Colonic mucosa (tissue), 4 donors: Measurements from ENCODE around the gene NOSIP. TPM values are rescaled to one million over a fixed set of nuclear protein-coding genes. Genes with fewer than 3 reads are reported as not detected.
A peak's percentile ranks its signal among the peaks of the same experiment; 100 is the strongest.

ENCODE experiments used
- DNase-seq: peaks from one replicate; pipeline ENCODE4 v3.0.0-alpha.2; 2020
- H3K27ac ChIP-seq: fragments of 200-600 bp; one replicate; pipeline ENCODE4 v1.8.0; 2021
- H3K27me3 ChIP-seq: fragments of 200-600 bp; one replicate; pipeline ENCODE4 v1.8.0; 2021
- H3K36me3 ChIP-seq: fragments of 200-600 bp; one replicate; pipeline ENCODE4 v1.8.0; 2021
- H3K4me1 ChIP-seq: fragments of 200-600 bp; one replicate; pipeline ENCODE4 v1.8.0; 2021; ENCODE audit warnings: mild to moderate bottlenecking
- H3K4me3 ChIP-seq: fragments of 200-600 bp; one replicate; pipeline ENCODE4 v1.8.0; 2021
- H3K9ac ChIP-seq, 2 donors: one replicate each; pipeline ENCODE4 v1.7.0; 2013; ENCODE audit warnings: control low read depth in 2 of 2, low read depth in 2 of 2, low read length in 2 of 2
- H3K9me3 ChIP-seq: fragments of 200-600 bp; one replicate; pipeline ENCODE4 v1.8.0; 2021
- intact Hi-C: fragments of 100-400 bp; cut with DNase I; formaldehyde crosslinking; loops from one replicate; pipeline ENCODE4 v1.14.1; 2022
- total RNA-seq, 2 donors: library from RNA; stranded (reverse); fragmentation: NEBNext Ultra II Directional in 1 of 2; extraction: Animal tissue kit (Norgen Biotek cat#: 25700) in 1 of 2; gene quantifications; one replicate each; pipeline ENCODE4 v1.2.1, GENCODE V29; 2021
- TF ChIP-seq, protein P1 (sequence below): fragments of 200-600 bp; IDR thresholded peaks from one replicate; pipeline ENCODE4 v1.8.0; 2022; ENCODE audit warnings: antibody characterized with exemption, mild to moderate bottlenecking
- donor health status: healthy.
- donor health status: DM: no; HTN: no; CAD: no.
- donor health status: DM: no; HTN: no; CAD: no.

NOSIP gene
- total RNA-seq, 2 donors from 2014 or later: 63.2 to 91.2 TPM

DNA sequence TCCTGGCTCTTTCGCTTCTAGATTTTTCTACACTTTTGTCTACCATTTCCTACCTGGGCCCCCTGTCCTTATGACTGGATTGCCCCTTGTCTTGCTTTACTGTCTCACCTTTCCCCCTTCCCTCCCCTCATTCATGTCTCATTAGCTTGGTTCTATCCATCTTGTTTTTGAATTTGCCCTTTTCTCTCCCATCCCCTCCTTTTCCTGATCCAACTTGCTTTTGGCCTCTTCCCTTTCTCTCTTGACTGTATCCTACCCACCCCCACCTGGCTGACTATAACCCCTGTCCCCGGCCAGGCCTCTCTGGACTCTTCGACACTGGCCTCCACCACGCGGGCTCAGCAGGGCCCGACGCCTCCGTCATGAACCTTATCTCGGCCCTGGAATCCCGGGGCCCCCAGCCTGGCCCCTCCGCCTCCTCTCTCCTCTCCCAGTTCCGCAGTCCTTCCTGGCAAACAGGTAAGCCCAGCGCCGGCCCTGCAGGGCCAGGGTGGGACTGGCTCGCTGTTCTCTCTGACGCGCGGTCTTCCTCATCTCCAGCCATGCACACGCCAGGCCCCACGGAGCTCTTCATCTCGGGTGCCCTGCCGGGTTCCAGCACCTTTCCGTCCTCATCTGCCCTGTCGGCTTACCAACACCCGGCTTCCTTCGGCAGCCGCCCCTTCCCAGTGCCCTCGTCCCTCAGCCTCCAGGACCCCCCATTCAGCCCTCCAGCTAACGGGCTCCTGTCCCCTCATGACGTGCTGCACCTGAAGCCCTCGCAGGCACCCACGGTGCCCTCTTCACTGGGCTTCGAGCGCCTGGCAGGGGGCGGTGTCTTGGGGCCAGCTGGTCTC, 14.0 kb upstream of the NOSIP start:
- intact Hi-C loops: loop anchor here (5.0 kb wide), 1 partner anchor 43 kb away; no protein-coding TSS in a partner anchor
- TF ChIP-seq, protein P1, sequence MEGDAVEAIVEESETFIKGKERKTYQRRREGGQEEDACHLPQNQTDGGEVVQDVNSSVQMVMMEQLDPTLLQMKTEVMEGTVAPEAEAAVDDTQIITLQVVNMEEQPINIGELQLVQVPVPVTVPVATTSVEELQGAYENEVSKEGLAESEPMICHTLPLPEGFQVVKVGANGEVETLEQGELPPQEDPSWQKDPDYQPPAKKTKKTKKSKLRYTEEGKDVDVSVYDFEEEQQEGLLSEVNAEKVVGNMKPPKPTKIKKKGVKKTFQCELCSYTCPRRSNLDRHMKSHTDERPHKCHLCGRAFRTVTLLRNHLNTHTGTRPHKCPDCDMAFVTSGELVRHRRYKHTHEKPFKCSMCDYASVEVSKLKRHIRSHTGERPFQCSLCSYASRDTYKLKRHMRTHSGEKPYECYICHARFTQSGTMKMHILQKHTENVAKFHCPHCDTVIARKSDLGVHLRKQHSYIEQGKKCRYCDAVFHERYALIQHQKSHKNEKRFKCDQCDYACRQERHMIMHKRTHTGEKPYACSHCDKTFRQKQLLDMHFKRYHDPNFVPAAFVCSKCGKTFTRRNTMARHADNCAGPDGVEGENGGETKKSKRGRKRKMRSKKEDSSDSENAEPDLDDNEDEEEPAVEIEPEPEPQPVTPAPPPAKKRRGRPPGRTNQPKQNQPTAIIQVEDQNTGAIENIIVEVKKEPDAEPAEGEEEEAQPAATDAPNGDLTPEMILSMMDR: no peak
- Histone ChIP-seq H3K27me3 (no peaks in the 10 kb centered on the region), H3K9me3 (no peaks in the 10 kb centered on the region), H3K4me1 (no peaks in the 10 kb centered on the region), H3K9ac (peak overlapping the region in 1 of 2 donors; percentile 43), H3K36me3 (peaks cover 7% of the 10 kb centered on the region), H3K4me3 (no peak overlapping the region), H3K27ac (no peak overlapping the region)
- peak; percentile 22 for DNase-seq

DNA sequence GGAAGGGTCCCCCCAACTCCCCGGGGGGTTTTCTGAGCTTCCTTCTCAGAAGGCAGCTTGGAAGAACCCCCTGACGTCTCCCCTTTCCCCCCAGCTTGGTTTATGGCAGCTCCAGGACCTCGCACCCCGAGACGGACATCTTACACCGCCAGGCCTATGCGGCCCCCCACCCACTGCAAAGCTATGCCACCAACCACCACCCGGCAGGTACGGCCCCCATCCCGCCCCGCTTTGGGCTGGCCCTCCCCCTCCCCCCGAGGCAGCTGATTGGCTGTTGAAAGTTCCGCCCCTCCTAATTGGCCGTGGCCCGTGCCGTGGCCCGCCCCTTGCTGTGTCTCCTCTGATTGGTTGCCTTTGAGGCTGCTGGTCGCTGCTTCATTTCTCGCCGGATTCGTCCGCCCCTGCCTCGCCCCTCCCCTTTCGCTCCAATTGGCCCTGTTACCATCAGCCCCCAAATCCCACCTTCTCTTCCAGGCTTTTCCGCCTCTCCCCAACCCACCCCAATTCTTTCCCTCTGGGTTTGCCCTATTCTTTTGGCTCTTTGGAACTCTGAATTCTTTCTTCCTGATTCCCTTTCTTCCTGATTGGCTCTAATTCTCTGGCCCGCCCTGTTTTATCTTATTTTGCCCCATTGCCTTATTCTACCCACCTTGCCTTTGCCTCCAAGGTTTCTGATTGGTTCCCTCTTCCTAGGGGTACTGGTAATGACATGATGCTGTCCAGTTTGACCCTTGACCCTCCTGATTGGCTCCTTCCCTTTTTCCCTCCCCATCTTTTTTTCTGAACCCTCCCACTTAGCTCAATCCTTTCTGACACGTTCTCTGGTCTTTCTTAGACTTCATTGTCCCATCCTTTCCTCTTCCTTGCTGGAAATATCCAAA, 13.1 kb upstream of the NOSIP start:
- TF ChIP-seq, protein P1: no peak
- Histone ChIP-seq H3K27me3 (no peaks in the 10 kb centered on the region), H3K4me3 (peak overlapping the region; percentile 74), H3K36me3 (peaks cover 5% of the 10 kb centered on the region), H3K4me1 (no peaks in the 10 kb centered on the region), H3K9ac (peak overlapping the region in 1 of 2 donors; percentile 92), H3K9me3 (no peaks in the 10 kb centered on the region), H3K27ac (peak overlapping the region; percentile 91)
- intact Hi-C loops: loop anchor here (5.0 kb wide), 1 partner anchor 44 kb away; no protein-coding TSS in a partner anchor
- peak; percentile 98 for DNase-seq

DNA sequence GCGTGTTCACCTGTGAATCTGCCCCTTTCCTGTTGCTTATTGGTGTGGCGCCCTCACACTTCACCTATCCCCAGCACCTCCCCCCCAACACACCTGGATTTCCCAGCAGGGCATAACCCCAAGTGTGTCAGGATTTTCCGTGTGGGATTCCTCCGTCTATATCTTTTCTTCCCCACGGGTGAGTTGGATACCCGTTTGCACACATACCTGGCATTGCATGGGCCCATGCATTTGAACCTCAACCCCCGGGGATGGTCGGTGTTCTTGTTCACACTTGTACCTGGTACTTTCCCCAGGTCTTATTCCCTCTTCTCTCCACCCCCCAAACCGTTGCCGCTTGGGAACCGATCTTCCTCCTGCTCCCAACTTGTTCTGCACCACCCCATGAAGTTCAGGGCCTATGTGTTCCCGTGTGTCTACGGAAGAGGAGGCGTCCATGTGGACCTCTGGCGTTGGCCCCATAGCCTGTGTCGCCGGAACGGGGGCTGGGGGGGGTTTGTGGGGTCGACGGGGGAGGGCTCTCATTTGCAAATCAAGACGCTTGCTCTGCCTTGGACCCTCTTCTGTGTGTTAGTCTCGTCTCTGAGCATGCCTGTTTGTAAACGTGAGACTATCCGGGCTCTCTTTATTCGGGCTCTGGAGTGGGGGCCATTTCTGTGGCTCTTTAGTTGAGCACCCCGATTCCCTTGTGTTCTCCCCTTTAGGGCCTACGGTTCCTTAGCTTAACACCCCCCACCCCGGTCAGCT, 12.3 kb upstream of the NOSIP start:
- intact Hi-C loops: loop anchor here (5.0 kb wide), 1 partner anchor 45 kb away; no protein-coding TSS in a partner anchor
- peaks cover 5% of the 10 kb centered on the region for H3K36me3 ChIP-seq
- peak overlapping the region; percentile 74 for H3K4me3 ChIP-seq
- no peaks in the 10 kb centered on the region for H3K9me3 ChIP-seq
- DNase-seq: peak; percentile 58
- TF ChIP-seq, protein P1: no peak
- no peaks in the 10 kb centered on the region for H3K4me1 ChIP-seq
- no peaks in the 10 kb centered on the region for H3K27me3 ChIP-seq
- H3K27ac ChIP-seq: peak overlapping the region; percentile 91
- peak overlapping the region; percentile 69 to 92 for H3K9ac ChIP-seq

DNA sequence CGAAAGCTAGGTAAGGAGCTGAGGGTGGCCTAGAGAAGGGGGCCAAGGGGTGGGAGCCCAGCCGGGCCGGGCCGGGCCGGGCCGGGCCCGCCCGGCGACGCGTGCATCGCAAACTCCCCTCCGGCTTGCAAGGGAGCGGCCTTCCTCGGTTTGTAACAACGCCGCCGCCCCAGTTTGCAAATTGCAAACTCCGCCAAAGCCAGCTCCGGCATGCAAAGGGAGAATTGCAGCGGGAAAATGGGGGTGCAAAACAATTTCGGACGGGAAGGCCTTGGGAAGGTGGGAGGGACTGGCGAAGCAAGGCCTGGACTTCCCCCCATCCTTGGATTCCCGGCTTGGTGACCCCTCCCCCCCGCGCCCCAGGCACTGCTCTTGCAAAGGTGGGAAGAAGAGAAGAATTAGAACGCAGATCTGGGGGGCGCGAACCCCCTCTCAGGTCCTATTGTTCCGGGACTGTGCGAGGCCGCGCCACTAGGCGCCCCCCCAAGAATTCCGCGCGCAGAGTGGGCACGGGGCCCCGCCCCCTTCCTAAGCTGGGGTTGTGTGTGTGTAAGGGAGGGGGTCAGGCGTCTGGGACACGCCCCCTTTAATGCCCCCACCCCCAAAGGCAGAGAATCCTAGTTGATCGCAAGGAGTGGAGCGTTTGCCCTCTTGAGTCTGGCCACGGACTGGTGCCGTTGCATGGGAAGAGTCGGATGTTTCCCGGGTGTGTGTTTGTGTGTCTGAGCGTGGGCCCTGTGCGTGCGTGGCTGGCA, 11.6 kb upstream of the NOSIP start:
- DNase-seq: peak; percentile 70
- intact Hi-C loops: loop anchor here (5.0 kb wide), 1 partner anchor 45 kb away; no protein-coding TSS in a partner anchor
- H3K9ac ChIP-seq: peak overlapping the region; percentile 69 to 92
- no peaks in the 10 kb centered on the region for H3K9me3 ChIP-seq
- TF ChIP-seq, protein P1: no peak
- no peaks in the 10 kb centered on the region for H3K27me3 ChIP-seq
- H3K4me1 ChIP-seq: no peaks in the 10 kb centered on the region
- peak overlapping the region; percentile 91 for H3K27ac ChIP-seq
- H3K36me3 ChIP-seq: peaks cover 5% of the 10 kb centered on the region
- H3K4me3 ChIP-seq: peak overlapping the region; percentile 74
